Measurements from ENCODE around the gene SLC17A9.

SLC17A9 gene

GRCh38 chr20:62985444-62985778, 32.9 kb downstream of the SLC17A9 start:
- no peak for DNase-seq

GRCh38 chr20:62986257-62986800, 33.8 kb downstream of the SLC17A9 start:
- no peak for DNase-seq

- DNase-seq = no peak
These were observed 34.6 kb downstream of the SLC17A9 start for GRCh38 chr20:62987114-62987513.

- DNase-seq = no peak
These were observed 36.7 kb downstream of the SLC17A9 start for GRCh38 chr20:62989201-62989601.

GRCh38 chr20:62990306-62990825, 37.9 kb downstream of the SLC17A9 start:
- DNase-seq = no peak

- no peak for DNase-seq
These were observed 38.8 kb downstream of the SLC17A9 start for GRCh38 chr20:62991196-62991807.

- DNase-seq = no peak
These were observed 39.4 kb downstream of the SLC17A9 start for GRCh38 chr20:62991863-62992262.

- DNase-seq = no peak
These were observed 41.5 kb downstream of the SLC17A9 start for GRCh38 chr20:62993856-62994494.

GRCh38 chr20:62994869-62995281, 42.4 kb downstream of the SLC17A9 start:
- DNase-seq = no peak

- no peak for DNase-seq
These were observed 43.0 kb downstream of the SLC17A9 start for GRCh38 chr20:62995481-62995880.

- DNase-seq = no peak
These were observed 43.5 kb downstream of the SLC17A9 start for GRCh38 chr20:62995898-62996595.

- no peak for DNase-seq
These were observed 44.1 kb downstream of the SLC17A9 start for GRCh38 chr20:62996596-62996982.

GRCh38 chr20:62997417-62998035, 45.0 kb downstream of the SLC17A9 start:
- DNase-seq = no peak

- no peak for DNase-seq
These were observed 45.9 kb downstream of the SLC17A9 start for GRCh38 chr20:62998449-62998848.

GRCh38 chr20:62999580-62999979, 47.1 kb downstream of the SLC17A9 start:
- no peak for DNase-seq

GRCh38 chr20:63000036-63000435, 47.5 kb downstream of the SLC17A9 start:
- no peak for DNase-seq

- DNase-seq = no peak
These were observed 48.4 kb downstream of the SLC17A9 start for GRCh38 chr20:63000958-63001357.

GRCh38 chr20:63002511-63002910, 50.0 kb downstream of the SLC17A9 start:
- DNase-seq = no peak

GRCh38 chr20:63003546-63003945, 51.0 kb downstream of the SLC17A9 start:
- no peak for DNase-seq

- no peak for DNase-seq
These were observed 52.3 kb downstream of the SLC17A9 start for GRCh38 chr20:63004607-63005364.

GRCh38 chr20:63005365-63005861, 52.9 kb downstream of the SLC17A9 start:
- DNase-seq = no peak

GRCh38 chr20:63005862-63006539, 53.5 kb downstream of the SLC17A9 start:
- DNase-seq = no peak
